Activated naive CD4-positive, alpha-beta T cell treated with anti-CD3 and anti-CD28 coated beads, Interleukin-2, amount 50 U/mL, for 72 hours (primary cell): ENCODE data around the gene LGR6. TPM values are rescaled to one million over a fixed set of nuclear protein-coding genes. Genes with fewer than 3 reads are reported as not detected.
"Not testable (repeated sequence)": the region's sequence is repeated elsewhere in the genome, so short reads cannot be mapped to it uniquely, and the experiment has no call there.

Source experiments
- ATAC-seq, 2 donors: fragments of 150-1000 bp; cut with Tn5 transposase; 2 replicates each; pipeline ENCODE4 v1.10.0; 2021; ENCODE audit warnings: mild to moderate bottlenecking in 2 of 2, moderate library complexity in 2 of 2
- DNase-seq, 2 donors: peaks; one replicate each; pipeline ENCODE4 v3.0.0; 2021 to 2022; ENCODE audit warnings: low spot score in 2 of 2
- H3K27ac Mint-ChIP-seq, 2 donors: one replicate each; pipeline ENCODE4 v1.8.0; 2022; ENCODE audit warnings: mild to moderate bottlenecking in 2 of 2, mixed read lengths in 2 of 2
- H3K36me3 Mint-ChIP-seq, 2 donors: one replicate each; pipeline ENCODE4 v1.8.0; 2022; ENCODE audit warnings: mixed read lengths in 2 of 2
- H3K9me3 Mint-ChIP-seq, 2 donors: one replicate each; pipeline ENCODE4 v1.8.0; 2022; ENCODE audit warnings: mixed read lengths in 2 of 2
- total RNA-seq, 2 donors: library from RNA; stranded (reverse); gene quantifications; one replicate each; pipeline ENCODE4 v1.2.3, GENCODE V29; 2022

LGR6 gene
- total RNA-seq, 2 donors from 2014 or later: 0.14 TPM

- ATAC-seq (peak; percentile 5 to 20), DNase-seq (no peak)
- Mint-ChIP-seq H3K36me3 (peaks cover 3 to 6% of the 10 kb centered on the region in 2 donors), H3K27ac (peak overlapping the region; percentile 73 to 85), H3K9me3 (no peaks in the 10 kb centered on the region)
Observed at GRCh38 chr1:202165267-202165941, 28.2 kb upstream of the LGR6 start.

GRCh38 chr1:202165942-202166843 is 27.4 kb upstream of the LGR6 start:
- DNase-seq (no peak), ATAC-seq (no peak)
- H3K9me3 Mint-ChIP-seq: no peaks in the 10 kb centered on the region
- peak overlapping the region in 1 of 2 donors; percentile 73 for H3K27ac Mint-ChIP-seq
- H3K36me3 Mint-ChIP-seq: no peaks in the 10 kb centered on the region

- DNase-seq, H3K9me3 Mint-ChIP-seq, ATAC-seq, H3K36me3 Mint-ChIP-seq: not testable (repeated sequence)
- H3K27ac Mint-ChIP-seq: peak overlapping the region in 1 of 2 donors; percentile 58
Observed at GRCh38 chr1:202167054-202167453, 26.5 kb upstream of the LGR6 start.

- H3K9me3 Mint-ChIP-seq: no peaks in the 10 kb centered on the region
- no peak for ATAC-seq
Observed at GRCh38 chr1:202167708-202168415, 25.7 kb upstream of the LGR6 start.

GRCh38 chr1:202168861-202169260 is 24.7 kb upstream of the LGR6 start:
- Mint-ChIP-seq H3K9me3 (no peaks in the 10 kb centered on the region), H3K36me3 (no peaks in the 10 kb centered on the region), H3K27ac (no peak overlapping the region)
- no peak for ATAC-seq
- no peak for DNase-seq

More at GRCh38 chr1:202167708-202168415, 25.7 kb upstream of the LGR6 start:
- Mint-ChIP-seq H3K27ac (peak overlapping the region in 1 of 2 donors; percentile 58), H3K36me3 (no peaks in the 10 kb centered on the region)
- DNase-seq: no peak

- Mint-ChIP-seq H3K36me3 (no peaks in the 10 kb centered on the region), H3K9me3 (no peaks in the 10 kb centered on the region), H3K27ac (no peak overlapping the region)
- no peak for DNase-seq
- peak in 1 of 2 donors; percentile 10 for ATAC-seq
Observed at GRCh38 chr1:202170726-202171125, 22.9 kb upstream of the LGR6 start.

GRCh38 chr1:202171292-202172014 is 22.1 kb upstream of the LGR6 start:
- Mint-ChIP-seq H3K9me3 (no peaks in the 10 kb centered on the region), H3K27ac (no peak overlapping the region), H3K36me3 (no peaks in the 10 kb centered on the region)
- DNase-seq (no peak), ATAC-seq (peak; percentile 64 to 66)

GRCh38 chr1:202172015-202172355 is 21.6 kb upstream of the LGR6 start:
- peak; percentile 67 to 82 for ATAC-seq
- Mint-ChIP-seq H3K36me3 (no peaks in the 10 kb centered on the region), H3K27ac (no peak overlapping the region)

GRCh38 chr1:202173993-202174392 is 19.6 kb upstream of the LGR6 start:
- H3K36me3 Mint-ChIP-seq: no peaks in the 10 kb centered on the region
- no peak for ATAC-seq

More at GRCh38 chr1:202172015-202172355, 21.6 kb upstream of the LGR6 start:
- no peak for DNase-seq
- no peaks in the 10 kb centered on the region for H3K9me3 Mint-ChIP-seq

GRCh38 chr1:202176949-202177927 is 16.4 kb upstream of the LGR6 start:
- no peaks in the 10 kb centered on the region for H3K36me3 Mint-ChIP-seq
- DNase-seq (no peak), ATAC-seq (no peak)
- H3K27ac Mint-ChIP-seq: no peak overlapping the region
- no peaks in the 10 kb centered on the region for H3K9me3 Mint-ChIP-seq

More at GRCh38 chr1:202173993-202174392, 19.6 kb upstream of the LGR6 start:
- DNase-seq: no peak
- H3K9me3 Mint-ChIP-seq: no peaks in the 10 kb centered on the region
- H3K27ac Mint-ChIP-seq: peak overlapping the region in 1 of 2 donors; percentile 13

- H3K27ac Mint-ChIP-seq: no peak overlapping the region
- ATAC-seq (no peak), DNase-seq (no peak)
- no peaks in the 10 kb centered on the region for H3K36me3 Mint-ChIP-seq
- H3K9me3 Mint-ChIP-seq: no peaks in the 10 kb centered on the region
Observed at GRCh38 chr1:202179828-202180750, 13.5 kb upstream of the LGR6 start.

GRCh38 chr1:202180751-202181139 is 12.9 kb upstream of the LGR6 start:
- not testable (repeated sequence) for H3K9me3 Mint-ChIP-seq, H3K36me3 Mint-ChIP-seq, DNase-seq, H3K27ac Mint-ChIP-seq, ATAC-seq

GRCh38 chr1:202181586-202181985 is 12.0 kb upstream of the LGR6 start:
- Mint-ChIP-seq H3K36me3 (no peaks in the 10 kb centered on the region), H3K9me3 (no peaks in the 10 kb centered on the region), H3K27ac (no peak overlapping the region)
- ATAC-seq (no peak), DNase-seq (no peak)

- H3K27ac Mint-ChIP-seq: no peak overlapping the region
- no peak for ATAC-seq
- H3K36me3 Mint-ChIP-seq: no peaks in the 10 kb centered on the region
- DNase-seq: no peak
- no peaks in the 10 kb centered on the region for H3K9me3 Mint-ChIP-seq
Observed at GRCh38 chr1:202182040-202182877, 11.3 kb upstream of the LGR6 start.
